Left kidney (tissue), 2 donors: ENCODE measurements around the gene TNNC1. TPM values are rescaled to one million over a fixed set of nuclear protein-coding genes. Genes with fewer than 3 reads are reported as not detected.

ENCODE experiments used
- DNase-seq: peaks from one replicate; pipeline ENCODE4 v3.0.0-alpha.2; 2013
- polyA plus RNA-seq: library from polyadenylated mRNA; unstranded; fragments of 120-200 nt; gene quantifications from one replicate; pipeline ENCODE4 v1.2.1, GENCODE V29; 2013; ENCODE audit not compliant: insufficient read length

TNNC1 gene
- polyA plus RNA-seq, 1 donor, result 6.2 TPM

DNA sequence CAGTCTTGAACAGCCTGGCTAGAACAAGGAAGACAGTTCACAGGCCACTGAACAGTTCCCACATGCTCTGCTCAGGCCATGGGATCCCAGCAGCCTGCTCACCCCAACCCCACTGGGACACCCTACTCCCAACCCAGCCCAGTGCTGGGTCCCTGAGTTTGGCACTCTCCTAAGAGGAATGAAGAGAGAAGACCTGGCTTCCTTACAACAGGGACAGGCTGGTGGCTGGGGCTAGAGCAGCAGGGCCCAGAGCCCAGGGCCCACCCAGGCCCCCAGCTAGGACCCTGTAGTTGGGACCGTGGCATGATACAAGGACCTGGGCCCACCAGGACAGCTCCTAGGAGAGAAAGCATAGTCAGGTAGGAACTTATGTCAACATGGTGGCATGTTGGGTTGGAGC is 52.3 kb downstream of the TNNC1 start:
- no peak for DNase-seq

Other genes starting within 250 kb of the TNNC1 start
- 0.18 TPM for gene TLR9, start 228.4 kb downstream of the TNNC1 start, polyA plus RNA-seq
- 23.3 TPM for gene TWF2, start 214.9 kb downstream of the TNNC1 start, polyA plus RNA-seq
- gene PPM1M, start 208.3 kb downstream of the TNNC1 start, polyA plus RNA-seq, result 16.6 TPM
- gene WDR82, start 175.4 kb downstream of the TNNC1 start, polyA plus RNA-seq, result 104 TPM
- gene GLYCTK, start 166.2 kb downstream of the TNNC1 start, polyA plus RNA-seq, result 32.9 TPM
- 14.8 TPM for gene DNAH1, start 137.7 kb downstream of the TNNC1 start, polyA plus RNA-seq
- 80.3 TPM for gene BAP1, start 44.0 kb downstream of the TNNC1 start, polyA plus RNA-seq
- 14.5 TPM for gene PHF7, start 43.4 kb downstream of the TNNC1 start, polyA plus RNA-seq
- 19.1 TPM for gene SEMA3G, start 8.9 kb downstream of the TNNC1 start, polyA plus RNA-seq
- 130 TPM for gene NISCH, start 1.6 kb upstream of the TNNC1 start, polyA plus RNA-seq
- 37.6 TPM for gene STAB1, start 41.3 kb upstream of the TNNC1 start, polyA plus RNA-seq
- gene NT5DC2, start 79.8 kb upstream of the TNNC1 start, polyA plus RNA-seq, result 159 TPM
- 14.0 TPM for gene UQCC5, start 82.6 kb upstream of the TNNC1 start, polyA plus RNA-seq
- gene PBRM1, start 231.9 kb upstream of the TNNC1 start, polyA plus RNA-seq, result 70.0 TPM
- 113 TPM for gene GNL3, start 232.0 kb upstream of the TNNC1 start, polyA plus RNA-seq